ENCODE results near the gene NAV1. TPM values are rescaled to one million over a fixed set of nuclear protein-coding genes. Genes with fewer than 3 reads are reported as not detected.

NAV1 gene
- total and polyA plus RNA-seq, 2 experiments from 2014 or later, result 22.7 to 37.4 TPM

DNA sequence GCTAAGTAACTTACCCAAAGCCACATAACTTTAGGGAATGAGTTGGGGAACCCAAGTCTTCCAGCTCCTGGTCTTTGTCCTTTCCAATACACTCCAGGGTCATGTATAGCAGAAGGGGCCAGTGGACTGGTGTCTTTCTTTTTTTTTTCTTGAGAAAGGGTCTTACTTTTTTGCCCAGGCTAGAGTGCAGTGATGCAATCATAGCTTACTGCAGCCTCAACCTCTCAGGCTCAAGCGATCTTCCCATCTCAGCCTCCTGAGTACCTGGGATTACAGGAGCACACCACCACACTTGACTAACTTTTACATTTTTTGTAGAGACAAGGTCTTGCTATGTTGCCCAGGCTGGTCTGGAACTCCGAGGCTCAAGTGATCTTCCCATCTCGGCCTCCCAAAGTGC lies 12.2 kb downstream of the NAV1 start:
- H3K79me2 ChIP-seq (replicated peaks; ENCODE audit: insufficient read depth), result no peaks in the 10 kb centered on the region
- no peak overlapping the region for H2AFZ ChIP-seq
- Mint-ChIP-seq H3K27ac (no peak overlapping the region), H3K36me3 (ENCODE audit: low read depth) (no peaks in the 10 kb centered on the region), H3K9me3 (no peaks in the 10 kb centered on the region), H3K4me3 (no peak overlapping the region), H3K4me1 (peaks cover 5% of the 10 kb centered on the region), H3K27me3 (ENCODE audit: insufficient read depth, low read depth, poor library complexity) (peaks cover 9% of the 10 kb centered on the region)
- H3F3A ChIP-seq (replicated peaks; ENCODE audit: low read depth), result no peaks in the 10 kb centered on the region
- H3K4me2 ChIP-seq, result no peak overlapping the region
- H3K27ac ChIP-seq (ENCODE audit: low read depth), result no peak overlapping the region
- DNase-seq (ENCODE audit: low spot score) (no peak), ATAC-seq (no peak)
- H3K27me3 ChIP-seq (ENCODE audit: insufficient read depth), result no peaks in the 10 kb centered on the region
- TF ChIP-seq, protein P1, sequence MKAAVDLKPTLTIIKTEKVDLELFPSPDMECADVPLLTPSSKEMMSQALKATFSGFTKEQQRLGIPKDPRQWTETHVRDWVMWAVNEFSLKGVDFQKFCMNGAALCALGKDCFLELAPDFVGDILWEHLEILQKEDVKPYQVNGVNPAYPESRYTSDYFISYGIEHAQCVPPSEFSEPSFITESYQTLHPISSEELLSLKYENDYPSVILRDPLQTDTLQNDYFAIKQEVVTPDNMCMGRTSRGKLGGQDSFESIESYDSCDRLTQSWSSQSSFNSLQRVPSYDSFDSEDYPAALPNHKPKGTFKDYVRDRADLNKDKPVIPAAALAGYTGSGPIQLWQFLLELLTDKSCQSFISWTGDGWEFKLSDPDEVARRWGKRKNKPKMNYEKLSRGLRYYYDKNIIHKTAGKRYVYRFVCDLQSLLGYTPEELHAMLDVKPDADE (IDR thresholded peaks at IDR 0.05), result no peak
- no peak for TF ChIP-seq CTCF (conservative IDR thresholded peaks at IDR 0.05; ENCODE audit: low read depth in 2 of 2)
- TF ChIP-seq EZH2 (IDR thresholded peaks at IDR 0.05; ENCODE audit: low read depth, unreplicated experiment), result no peak
- no peak for TF ChIP-seq POLR2AphosphoS5 (IDR thresholded peaks at IDR 0.05; ENCODE audit: low read depth)
- H3K4me3 ChIP-seq, result no peak overlapping the region
- no peaks in the 10 kb centered on the region for H3K4me1 ChIP-seq (ENCODE audit: insufficient read depth)
- H4K20me1 ChIP-seq (replicated peaks; ENCODE audit: insufficient read depth), result no peaks in the 10 kb centered on the region
- H3K9me2 ChIP-seq (ENCODE audit: insufficient read depth), result no peaks in the 10 kb centered on the region
- H3K36me3 ChIP-seq (ENCODE audit: insufficient read depth), result no peaks in the 10 kb centered on the region

- Histone ChIP-seq H3F3A (replicated peaks; ENCODE audit: low read depth) (no peaks in the 10 kb centered on the region), H3K4me3 (no peak overlapping the region), H3K27ac (ENCODE audit: low read depth) (no peak overlapping the region), H3K79me2 (replicated peaks; ENCODE audit: insufficient read depth) (no peaks in the 10 kb centered on the region), H3K4me1 (ENCODE audit: insufficient read depth) (no peaks in the 10 kb centered on the region; the same call in 1 of the 2 replicates), H3K4me2 (no peak overlapping the region), H3K27me3 (ENCODE audit: insufficient read depth) (no peaks in the 10 kb centered on the region), H4K20me1 (replicated peaks; ENCODE audit: insufficient read depth) (no peaks in the 10 kb centered on the region), H2AFZ (no peak overlapping the region), H3K36me3 (ENCODE audit: insufficient read depth) (no peaks in the 10 kb centered on the region), H3K9me2 (ENCODE audit: insufficient read depth) (no peaks in the 10 kb centered on the region)
- no peaks in the 10 kb centered on the region for H3K9me3 Mint-ChIP-seq
- DNase-seq (ENCODE audit: low spot score) (no peak), ATAC-seq (no peak; the same call in 2 of the 3 replicates)
- H3K27ac Mint-ChIP-seq, result no peak overlapping the region
- H3K27me3 Mint-ChIP-seq (ENCODE audit: insufficient read depth, low read depth, poor library complexity), result peaks cover 9% of the 10 kb centered on the region
- no peak overlapping the region for H3K4me3 Mint-ChIP-seq
- peaks cover 9% of the 10 kb centered on the region for H3K4me1 Mint-ChIP-seq
- no peaks in the 10 kb centered on the region for H3K36me3 Mint-ChIP-seq (ENCODE audit: low read depth)
- TF ChIP-seq POLR2AphosphoS5 (IDR thresholded peaks at IDR 0.05; ENCODE audit: low read depth), result no peak
- TF ChIP-seq EZH2phosphoT487 (IDR thresholded peaks at IDR 0.05; ENCODE audit: unreplicated experiment), result no peak
- no peak for TF ChIP-seq JUNB (IDR thresholded peaks at IDR 0.05; ENCODE audit: unreplicated experiment)
- TF ChIP-seq EZH2 (IDR thresholded peaks at IDR 0.05; ENCODE audit: low read depth, unreplicated experiment), result no peak
- TF ChIP-seq STAT1 (IDR thresholded peaks at IDR 0.05; ENCODE audit: unreplicated experiment), result no peak
- no peak for TF ChIP-seq ZNF331 (CRISPR knock-in tag; IDR thresholded peaks at IDR 0.05; ENCODE audit: low read depth)
- no peak for TF ChIP-seq CREB1 (CRISPR knock-in tag; IDR thresholded peaks at IDR 0.05; ENCODE audit: low read depth)
- TF ChIP-seq NANOG (IDR thresholded peaks at IDR 0.05; ENCODE audit: borderline replicate concordance), result no peak
- TF ChIP-seq ZNF114 (CRISPR knock-in tag; IDR thresholded peaks at IDR 0.05), result no peak
- TF ChIP-seq, protein P1 (IDR thresholded peaks at IDR 0.05), result no peak
Measured at GRCh38 chr1:201551877-201552731, 13.2 kb downstream of the NAV1 start.
